Left renal pelvis (tissue), 4 donors: ENCODE results near the gene COL5A3. TPM values are rescaled to one million over a fixed set of nuclear protein-coding genes. Genes with fewer than 3 reads are reported as not detected.

Experiments used
- DNase-seq, 4 donors: peaks; one replicate each; pipeline ENCODE4 v3.0.0-alpha.2; 2013; ENCODE audit warnings: low read depth in 4 of 4, low spot score in 3 of 4
- polyA plus RNA-seq, 4 donors: library from polyadenylated mRNA; unstranded; fragments of 120-200 nt; gene quantifications; one replicate each; pipeline ENCODE4 v1.2.1, GENCODE V29; 2013; ENCODE audit not compliant: insufficient read length in 4 of 4

The COL5A3 gene
- polyA plus RNA-seq, 4 donors = 1.1 to 14.4 (median 1.7) TPM

DNA sequence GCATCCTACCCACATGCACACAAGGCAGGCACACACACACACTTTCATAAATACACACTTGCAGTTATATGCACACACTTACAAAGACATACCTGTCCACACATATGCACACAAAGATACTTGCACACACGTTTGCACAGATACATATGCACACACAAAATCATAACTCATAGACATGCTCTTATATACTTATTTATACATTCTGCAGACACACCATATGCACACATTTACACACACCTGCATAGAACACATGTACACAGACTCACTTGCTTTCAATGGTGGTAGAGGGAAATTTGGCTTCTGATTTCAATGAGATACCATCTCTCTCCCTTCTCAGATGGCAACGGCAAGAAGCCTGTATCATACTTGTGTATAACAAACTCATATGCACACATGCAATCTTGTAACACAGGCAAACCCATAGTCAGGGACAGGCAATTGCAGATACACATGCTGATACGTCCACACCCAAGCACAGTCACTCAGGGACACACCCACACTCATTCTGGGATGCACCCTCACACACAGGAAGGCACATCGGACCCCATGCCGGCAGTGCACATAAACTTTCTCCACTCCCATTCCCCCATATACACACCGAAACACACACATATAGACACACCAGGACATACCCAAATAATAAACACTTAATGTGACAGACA is 98.6 kb downstream of the COL5A3 start:
- no peak for DNase-seq

DNA sequence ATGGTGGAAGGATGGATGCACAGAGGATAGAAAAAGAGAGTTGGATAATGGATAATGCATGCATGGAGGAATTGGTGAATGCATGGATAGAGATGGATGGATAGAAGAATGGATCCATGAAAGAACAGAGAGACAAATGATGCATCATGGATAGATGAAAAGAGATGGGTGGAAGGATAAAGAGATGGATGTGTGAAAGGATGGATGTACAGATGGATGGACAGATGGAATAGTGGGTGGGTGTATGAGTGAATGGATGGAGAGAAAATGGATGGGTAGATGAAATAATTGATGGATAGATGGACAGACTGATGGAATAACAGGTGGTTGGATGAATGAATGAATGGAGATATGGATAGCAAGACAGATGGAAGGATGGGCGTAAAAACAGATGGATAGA is 99.7 kb downstream of the COL5A3 start:
- no peak for DNase-seq

Other genes with a start within 250 kb of the COL5A3 start
- gene ZNF846, start 241.8 kb downstream of the COL5A3 start, polyA plus RNA-seq = 10 to 100 TPM; 16.3 to 34.3 (median 21.7) TPM
- 10 to 100 TPM; 26.2 to 39.6 (median 30.9) TPM for gene FBXL12, start 191.4 kb downstream of the COL5A3 start, polyA plus RNA-seq
- gene UBL5, start 182.6 kb downstream of the COL5A3 start, polyA plus RNA-seq = 100 to 1,000 TPM; 217 to 297 (median 282) TPM
- 10 to 100 TPM; 45.8 to 73.3 (median 48.4) TPM for gene PIN1, start 175.2 kb downstream of the COL5A3 start, polyA plus RNA-seq
- gene OLFM2, start 74.0 kb downstream of the COL5A3 start, polyA plus RNA-seq = 10 to 100 TPM; 17.8 to 30.7 (median 23.2) TPM
- gene RDH8, start 3.0 kb upstream of the COL5A3 start, polyA plus RNA-seq = not detected
- gene SHFL, start 75.8 kb upstream of the COL5A3 start, polyA plus RNA-seq = 10 to 100 TPM; 23.0 to 34.7 (median 25.2) TPM
- 1 to 10 TPM in 3 of 4 donors, under 1 TPM in 1; 0.66 to 3.0 (median 2.4) TPM for gene ANGPTL6, start 92.2 kb upstream of the COL5A3 start, polyA plus RNA-seq
- gene PPAN, start 95.9 kb upstream of the COL5A3 start, polyA plus RNA-seq = 10 to 100 TPM; 20.6 to 39.8 (median 25.9) TPM
- gene P2RY11, start 101.2 kb upstream of the COL5A3 start, polyA plus RNA-seq = 10 to 100 TPM in 1 of 4 donors, 1 to 10 TPM in 3; 6.6 to 17.4 (median 8.7) TPM
- gene EIF3G, start 109.4 kb upstream of the COL5A3 start, polyA plus RNA-seq = 100 to 1,000 TPM; 152 to 226 (median 197) TPM
- 100 to 1,000 TPM in 3 of 4 donors, 10 to 100 TPM in 1; 82.1 to 134 (median 119) TPM for gene DNMT1, start 184.4 kb upstream of the COL5A3 start, polyA plus RNA-seq
- gene S1PR2, start 220.8 kb upstream of the COL5A3 start, polyA plus RNA-seq = 10 to 100 TPM; 11.6 to 15.1 (median 12.9) TPM
- 10 to 100 TPM; 30.1 to 54.0 (median 34.2) TPM for gene MRPL4, start 241.7 kb upstream of the COL5A3 start, polyA plus RNA-seq